Ecto neural progenitor cell (in vitro differentiated cells): Measurements from ENCODE around the gene GLRA3.
"Not testable (repeated sequence)": the region's sequence is repeated elsewhere in the genome, so short reads cannot be mapped to it uniquely, and the experiment has no call there.

Experiments
- DNase-seq: peaks from one replicate; pipeline ENCODE4 v3.0.0-alpha.2; 2018; ENCODE audit warnings: low spot score

The GLRA3 gene

GRCh38 chr4:174810834-174811233 is 18.2 kb downstream of the GLRA3 start:
- no peak for DNase-seq

DNA sequence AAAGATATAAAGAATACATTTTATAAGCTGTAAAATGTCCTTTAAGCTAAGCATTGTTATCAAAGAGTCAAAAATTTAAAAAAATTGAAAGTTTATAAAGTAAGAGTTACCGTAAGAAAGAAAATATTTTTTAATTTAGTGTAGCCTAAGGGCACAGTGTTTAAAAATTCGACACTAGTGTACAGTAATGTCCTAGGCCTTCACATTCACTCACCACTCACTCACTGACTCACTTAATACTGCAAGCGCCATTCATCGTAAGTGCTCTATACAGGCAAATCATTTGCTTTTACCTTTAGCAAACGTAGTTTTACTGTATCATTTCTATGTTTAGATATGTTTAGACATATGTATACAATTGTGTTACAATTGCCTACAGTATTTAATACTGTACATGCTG is 20.2 kb downstream of the GLRA3 start:
- no peak for DNase-seq

DNA sequence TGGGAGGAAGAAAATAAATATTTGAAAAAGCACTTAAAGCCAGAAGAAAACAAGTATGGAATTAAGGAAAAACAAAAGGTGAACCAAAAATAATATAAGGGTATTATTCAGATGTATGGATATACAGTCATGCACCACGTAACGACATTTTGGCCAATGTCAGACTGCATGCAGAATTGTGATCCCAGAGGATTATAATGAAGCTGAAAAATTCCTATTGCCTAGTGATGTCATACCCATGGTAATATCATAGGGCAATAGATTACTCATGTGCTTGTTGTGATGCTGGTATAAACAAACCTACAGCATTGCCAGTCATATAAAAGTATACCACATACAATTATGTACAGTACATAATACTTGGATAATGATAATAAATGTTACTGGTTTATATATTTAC is 20.9 kb downstream of the GLRA3 start:
- no peak for DNase-seq

DNA sequence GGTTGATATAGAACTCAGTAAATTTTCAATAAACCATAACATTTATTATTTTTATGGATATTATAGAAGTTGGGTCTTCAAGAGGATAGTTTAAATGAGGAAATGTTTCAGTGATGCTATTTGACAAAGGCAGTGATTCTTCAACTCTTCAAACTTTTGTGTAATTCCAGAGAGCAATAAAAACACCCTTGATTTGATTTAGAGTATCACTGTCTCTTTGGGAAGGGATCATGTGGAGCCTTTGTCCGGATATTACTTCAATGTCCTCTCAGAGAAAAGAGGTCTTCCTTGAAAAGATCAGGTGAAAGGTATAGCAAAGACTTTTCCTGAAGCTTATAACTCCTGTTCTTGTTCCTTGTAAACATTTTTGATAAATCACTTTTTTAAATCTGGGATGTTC is 23.3 kb downstream of the GLRA3 start:
- no peak for DNase-seq

DNA sequence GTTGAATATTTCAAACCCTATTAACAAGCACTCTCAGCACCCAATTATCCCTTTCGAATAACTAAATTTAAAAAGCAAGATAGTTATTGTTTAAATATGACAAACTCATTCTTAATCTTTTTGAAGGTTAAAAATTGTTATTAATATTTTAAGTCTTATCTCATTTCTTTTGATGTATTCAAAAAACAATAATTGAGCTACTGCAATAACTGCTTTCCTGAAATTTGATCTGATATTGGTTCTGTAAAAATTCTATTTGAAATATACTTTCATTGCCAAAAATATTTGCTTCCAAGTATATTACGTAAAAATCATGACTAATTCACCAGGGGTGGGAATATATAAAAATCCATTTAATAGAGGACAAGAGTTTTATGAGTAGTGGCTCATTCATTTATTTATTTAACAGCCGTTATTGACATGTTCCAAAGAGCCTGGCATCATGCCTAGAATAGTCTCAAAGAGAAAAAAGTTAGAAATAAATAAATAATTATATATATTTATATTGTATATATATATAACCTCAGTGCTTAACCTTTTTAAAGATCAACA is 34.4 kb downstream of the GLRA3 start:
- no peak for DNase-seq

DNA sequence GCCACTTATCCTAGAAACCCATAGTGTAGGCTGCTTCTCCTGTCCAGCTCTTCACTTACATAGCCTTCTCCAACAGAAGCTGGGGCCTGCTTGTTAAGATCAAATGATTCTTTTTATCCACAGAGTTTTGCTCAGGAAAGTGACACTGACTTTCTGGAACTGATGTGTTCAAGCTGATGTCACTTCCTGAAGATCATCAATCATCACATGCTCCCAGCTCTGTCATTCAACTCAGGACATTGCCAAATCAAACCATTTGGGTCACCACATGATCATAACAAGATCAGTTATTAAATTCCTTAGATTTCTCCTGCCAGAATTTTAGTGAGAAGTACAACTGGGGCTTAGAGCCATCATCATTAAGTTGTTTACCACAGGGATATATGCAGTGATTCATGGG is 39.4 kb downstream of the GLRA3 start:
- no peak for DNase-seq

GRCh38 chr4:174778274-174778986 is 50.6 kb downstream of the GLRA3 start:
- DNase-seq, result not testable (repeated sequence)

DNA sequence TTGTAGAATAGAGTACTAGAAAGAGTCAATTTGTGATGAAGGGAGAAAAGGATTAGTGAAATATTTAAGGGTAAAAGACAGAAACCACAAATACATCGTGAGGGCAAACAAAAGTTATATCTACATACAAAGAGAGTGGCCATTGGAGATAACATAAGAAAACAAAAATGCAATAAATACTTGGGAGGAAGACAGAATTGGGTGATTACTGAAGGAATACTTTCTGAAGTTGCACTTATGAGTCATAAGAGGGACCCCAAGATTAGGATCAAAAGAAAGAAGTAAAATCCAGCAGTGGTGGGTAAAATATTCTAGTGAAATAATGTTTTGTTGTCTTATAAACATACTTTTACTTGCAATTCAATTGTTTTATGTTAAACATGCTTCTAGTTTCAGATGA is 53.7 kb downstream of the GLRA3 start:
- DNase-seq, result no peak

DNA sequence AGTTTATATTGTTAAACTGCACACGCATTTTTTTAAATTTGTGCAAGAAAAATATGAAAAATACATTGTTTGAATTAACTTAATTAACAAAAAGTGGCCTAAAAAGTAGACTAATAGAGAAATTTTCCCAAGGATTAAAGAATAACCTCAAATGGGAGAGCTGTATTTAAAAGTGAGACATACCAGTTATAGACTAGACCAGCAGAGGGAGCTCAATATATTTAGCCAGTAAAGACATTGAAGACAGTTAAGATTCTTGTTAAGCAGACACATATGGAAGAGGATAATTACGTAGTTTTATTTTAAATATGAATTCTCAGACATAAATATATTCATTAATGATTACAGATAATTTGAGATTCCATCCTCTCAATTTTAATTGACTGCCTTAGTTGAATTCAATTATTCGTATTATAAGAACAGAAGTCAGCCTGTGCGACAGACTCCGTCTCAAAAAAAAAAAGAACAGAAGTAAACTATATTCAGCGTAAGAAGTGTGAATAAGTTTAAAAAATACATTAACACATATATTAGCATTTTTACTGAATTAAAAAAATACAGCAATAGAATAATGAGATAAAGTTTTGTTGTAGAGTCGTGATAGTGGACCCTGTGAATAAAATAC is 64.8 kb downstream of the GLRA3 start:
- DNase-seq, result no peak

DNA sequence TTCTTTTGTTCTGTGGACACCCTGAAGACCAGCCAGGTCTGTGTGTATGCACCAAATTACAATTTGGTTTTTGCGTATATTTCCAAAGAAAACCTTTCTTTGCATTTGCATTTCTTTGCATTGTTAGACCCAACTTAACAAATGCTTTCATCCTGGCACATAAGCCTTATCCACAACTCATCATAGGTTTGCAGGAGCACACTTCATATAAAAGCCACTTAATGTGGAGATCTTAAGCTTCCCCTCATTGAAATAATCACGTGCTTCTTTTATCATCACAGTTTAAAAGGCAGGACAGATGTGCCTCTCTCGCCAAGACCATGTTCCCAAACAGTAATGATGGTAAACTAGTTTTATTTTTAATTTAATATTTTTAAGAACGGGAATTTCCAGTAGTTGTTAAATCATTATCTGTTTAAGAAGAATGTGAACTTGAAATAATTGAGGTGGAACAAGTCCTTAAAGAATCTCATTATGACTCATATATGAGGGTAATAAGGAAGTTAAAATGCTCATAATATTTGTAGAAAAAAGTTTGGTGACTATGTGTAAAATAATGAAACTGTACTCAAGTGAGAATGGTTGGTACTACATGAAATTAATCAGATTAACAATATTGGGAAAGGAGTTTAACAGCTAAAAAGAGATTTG is 65.5 kb downstream of the GLRA3 start:
- DNase-seq, result no peak

- no peak for DNase-seq
Observed at GRCh38 chr4:174761451-174761850, 67.6 kb downstream of the GLRA3 start.

- DNase-seq, result no peak
Observed at GRCh38 chr4:174757736-174758135, 71.3 kb downstream of the GLRA3 start.

DNA sequence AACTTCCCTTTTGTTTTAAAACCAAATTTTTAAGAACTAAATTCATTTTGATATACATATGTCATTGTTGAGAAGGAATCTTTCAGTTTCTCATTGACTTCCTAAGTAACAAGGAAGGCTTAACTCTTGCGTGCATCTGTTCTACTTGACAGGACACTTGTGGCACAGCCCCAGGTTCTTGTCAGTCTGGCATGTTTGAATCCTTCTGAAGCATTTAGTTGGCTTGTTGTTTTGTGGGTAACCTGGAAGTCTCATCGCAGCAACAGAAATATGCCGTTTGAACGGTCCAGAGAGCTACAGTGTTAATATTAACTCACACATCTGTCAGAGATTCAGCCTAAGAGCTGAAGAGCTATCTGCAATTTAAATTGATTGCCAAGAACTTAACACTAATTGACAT is 76.0 kb downstream of the GLRA3 start:
- DNase-seq, result no peak

DNA sequence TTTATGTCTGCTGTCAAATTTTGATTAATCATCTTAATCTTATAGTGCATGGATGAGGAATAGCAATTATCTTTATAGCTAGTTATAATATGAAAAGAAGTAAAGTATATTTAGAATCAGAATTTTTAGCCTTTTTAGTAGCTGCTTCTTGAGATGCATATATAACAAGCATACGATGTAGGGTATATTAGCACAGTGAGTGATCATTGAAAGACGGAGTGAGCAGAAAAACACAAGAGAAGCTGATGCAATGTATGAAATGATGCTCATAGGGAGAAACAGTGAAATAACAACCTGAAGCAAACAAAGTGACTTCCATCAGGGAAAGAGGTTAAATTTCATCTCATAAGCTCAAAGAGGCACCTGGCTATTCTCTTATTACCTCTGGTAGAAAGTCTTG is 77.0 kb downstream of the GLRA3 start:
- no peak for DNase-seq

DNA sequence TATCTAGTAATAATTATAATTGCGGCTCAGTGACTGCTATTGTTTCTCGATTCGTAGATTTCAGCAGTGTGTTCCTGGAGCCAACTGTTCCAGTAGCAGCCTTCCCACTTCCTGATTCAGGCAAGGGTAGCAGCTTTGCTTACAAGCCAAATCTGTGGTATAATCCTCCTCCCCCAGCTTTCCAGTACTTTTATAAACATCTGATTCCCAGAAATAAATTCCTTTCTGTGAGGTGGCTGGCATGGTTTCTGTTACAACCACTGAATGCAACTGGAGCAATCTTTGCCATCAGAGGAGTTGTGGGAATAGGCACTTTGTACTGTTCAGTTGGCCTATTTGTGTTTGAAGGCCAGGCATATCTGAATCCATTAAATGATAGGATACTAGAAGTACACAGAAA is 80.0 kb downstream of the GLRA3 start:
- DNase-seq, result no peak

DNA sequence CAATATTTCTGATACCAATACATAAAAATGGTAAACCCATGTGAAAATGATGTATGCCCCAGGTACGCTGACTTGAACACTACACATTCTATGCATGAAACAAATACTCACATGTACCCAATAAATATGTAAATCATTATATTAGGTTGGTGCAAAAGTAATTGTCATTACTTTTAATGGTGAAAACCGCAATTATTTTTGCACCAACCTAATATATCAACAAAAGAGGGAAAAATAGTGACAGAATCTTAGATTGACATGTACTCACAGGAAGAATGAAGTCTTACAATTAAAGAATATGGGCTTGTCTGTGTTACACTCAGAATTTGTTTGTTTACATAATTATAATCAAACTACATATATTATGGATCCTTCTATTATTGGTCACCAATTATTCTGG is 82.3 kb downstream of the GLRA3 start:
- no peak for DNase-seq

DNA sequence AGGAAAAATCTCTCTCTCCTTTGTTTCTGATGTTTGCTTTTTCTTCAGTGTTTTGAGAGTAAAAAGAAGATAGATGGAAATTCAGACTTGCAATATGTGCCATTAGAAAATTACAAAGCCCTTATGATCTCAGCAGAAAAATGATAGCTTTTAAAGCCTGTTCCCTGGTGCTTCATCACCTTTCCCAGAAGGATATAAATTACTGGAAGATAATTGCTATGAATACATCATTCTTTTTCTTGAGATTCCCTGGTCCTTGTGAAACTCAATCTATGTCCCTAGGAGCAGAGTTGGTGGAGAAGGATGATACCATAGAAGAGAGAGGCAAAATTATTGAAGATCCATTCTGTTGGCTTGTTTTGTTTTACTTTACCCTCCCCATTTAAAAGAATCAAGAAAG is 86.5 kb downstream of the GLRA3 start:
- DNase-seq, result no peak

GRCh38 chr4:174739576-174739975 is 89.5 kb downstream of the GLRA3 start:
- DNase-seq, result no peak

GRCh38 chr4:174734181-174734580 is 94.9 kb downstream of the GLRA3 start:
- no peak for DNase-seq

DNA sequence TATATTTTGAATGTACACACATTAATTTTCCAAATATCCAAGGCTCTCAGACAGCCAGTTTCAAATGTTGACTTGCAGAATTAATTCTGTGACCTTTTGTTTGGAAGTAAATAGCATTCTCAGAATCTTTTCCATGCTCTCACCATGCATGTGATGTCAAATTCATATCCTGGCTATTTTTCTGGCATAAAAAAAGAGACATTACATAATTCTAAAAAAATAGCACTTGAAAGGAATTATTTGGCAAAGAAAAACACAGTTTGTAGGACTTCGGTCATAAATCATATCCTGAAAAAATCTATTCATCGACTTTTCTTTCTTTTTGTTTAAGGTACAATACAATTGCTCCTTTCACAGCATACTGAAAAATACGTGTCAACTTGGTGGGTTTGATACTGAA is 111.2 kb downstream of the GLRA3 start:
- DNase-seq, result no peak

GRCh38 chr4:174716986-174717770 is 111.9 kb downstream of the GLRA3 start:
- no peak for DNase-seq

DNA sequence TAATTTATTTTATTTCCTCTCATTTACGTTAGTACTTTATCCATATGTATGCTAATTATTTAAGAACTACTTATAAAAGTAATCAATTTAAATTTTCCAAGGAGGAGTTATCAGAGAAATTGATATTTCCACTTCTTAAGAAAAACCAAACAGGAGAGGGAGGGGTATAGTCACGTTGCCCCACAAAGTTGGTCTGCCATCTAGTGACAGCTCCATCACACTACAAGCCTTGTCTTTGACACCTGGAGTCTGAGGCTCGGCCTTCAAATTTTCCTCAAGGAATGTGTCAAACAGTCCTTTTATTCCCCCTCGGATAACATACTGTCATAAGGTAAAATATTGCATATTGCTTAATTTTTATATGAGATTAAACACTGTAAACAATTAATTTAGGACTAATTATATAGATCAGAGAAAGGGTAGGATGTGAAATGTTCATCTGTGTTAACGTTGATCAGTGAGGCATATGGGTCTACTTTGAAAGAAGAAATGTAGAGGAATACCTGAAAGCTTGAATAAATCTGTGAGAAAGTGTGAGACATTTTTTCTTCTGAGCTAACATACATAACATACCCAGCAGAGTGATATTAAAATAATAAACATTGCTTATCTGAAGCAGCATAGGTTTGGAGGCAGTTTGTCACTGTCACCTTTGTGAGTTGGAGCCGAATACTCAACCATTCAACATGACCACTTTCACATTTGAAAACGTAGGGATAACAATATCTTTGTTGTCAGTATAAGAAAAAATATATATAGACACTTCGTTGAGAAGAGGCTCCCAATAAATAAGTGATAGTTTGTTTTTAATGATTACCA is 114.4 kb downstream of the GLRA3 start:
- DNase-seq, result peak; percentile 47
